HK-2 (cell line): ENCODE data around the gene TRAP1.

Source experiments
- DNase-seq: peaks from one replicate; pipeline ENCODE4 v3.0.0-alpha.2; 2018; ENCODE audit not compliant: unreplicated experiment

Gene TRAP1

GRCh38 chr16:3651461-3652372 is 65.6 kb downstream of the TRAP1 start:
- no peak for DNase-seq

- no peak for DNase-seq
Observed at GRCh38 chr16:3650631-3651265, 66.6 kb downstream of the TRAP1 start.

- DNase-seq: no peak
Observed at GRCh38 chr16:3646348-3646920, 70.9 kb downstream of the TRAP1 start.

GRCh38 chr16:3645504-3646347 is 71.6 kb downstream of the TRAP1 start:
- no peak for DNase-seq

GRCh38 chr16:3645108-3645503 is 72.2 kb downstream of the TRAP1 start:
- no peak for DNase-seq

- no peak for DNase-seq
Observed at GRCh38 chr16:3643095-3643730, 74.1 kb downstream of the TRAP1 start.

GRCh38 chr16:3642397-3643094 is 74.8 kb downstream of the TRAP1 start:
- DNase-seq: no peak

GRCh38 chr16:3641801-3642396 is 75.4 kb downstream of the TRAP1 start:
- no peak for DNase-seq

- DNase-seq: no peak
Observed at GRCh38 chr16:3640632-3641501, 76.5 kb downstream of the TRAP1 start.

- no peak for DNase-seq
Observed at GRCh38 chr16:3640207-3640606, 77.1 kb downstream of the TRAP1 start.

- DNase-seq: no peak
Observed at GRCh38 chr16:3638916-3639644, 78.2 kb downstream of the TRAP1 start.

- no peak for DNase-seq
Observed at GRCh38 chr16:3637371-3637923, 79.9 kb downstream of the TRAP1 start.

GRCh38 chr16:3625911-3626732 is 91.2 kb downstream of the TRAP1 start:
- no peak for DNase-seq

GRCh38 chr16:3625331-3625730 is 92.0 kb downstream of the TRAP1 start:
- no peak for DNase-seq

- no peak for DNase-seq
Observed at GRCh38 chr16:3623642-3624041, 93.7 kb downstream of the TRAP1 start.

- DNase-seq: no peak
Observed at GRCh38 chr16:3618769-3619141, 98.6 kb downstream of the TRAP1 start.
